T47D (cell line): ENCODE data around the gene EPB41L3.
"Not testable (repeated sequence)": the region's sequence is repeated elsewhere in the genome, so short reads cannot be mapped to it uniquely, and the experiment has no call there.

Source experiments
- DNase-seq, 2 experiments: peaks; one replicate each; pipeline versions ENCODE4 v3.0.0 to v3.0.0-alpha.2; 2011 to 2012; ENCODE audit warnings: low read depth in 1 of 2, low spot score in 1 of 2
- JUND ChIP-seq: IDR thresholded peaks from 2 replicates; pipeline ENCODE4 v1.6.1; 2012; ENCODE audit warnings: low read depth
- in situ Hi-C: cut with HindIII; loops from 2 replicates; pipeline ENCODE4 v1.10.0; 2016; ENCODE audit warnings: low sequenced_read_pairs, low pct_unique_long_range_greater_than_20kb

Gene EPB41L3

DNA sequence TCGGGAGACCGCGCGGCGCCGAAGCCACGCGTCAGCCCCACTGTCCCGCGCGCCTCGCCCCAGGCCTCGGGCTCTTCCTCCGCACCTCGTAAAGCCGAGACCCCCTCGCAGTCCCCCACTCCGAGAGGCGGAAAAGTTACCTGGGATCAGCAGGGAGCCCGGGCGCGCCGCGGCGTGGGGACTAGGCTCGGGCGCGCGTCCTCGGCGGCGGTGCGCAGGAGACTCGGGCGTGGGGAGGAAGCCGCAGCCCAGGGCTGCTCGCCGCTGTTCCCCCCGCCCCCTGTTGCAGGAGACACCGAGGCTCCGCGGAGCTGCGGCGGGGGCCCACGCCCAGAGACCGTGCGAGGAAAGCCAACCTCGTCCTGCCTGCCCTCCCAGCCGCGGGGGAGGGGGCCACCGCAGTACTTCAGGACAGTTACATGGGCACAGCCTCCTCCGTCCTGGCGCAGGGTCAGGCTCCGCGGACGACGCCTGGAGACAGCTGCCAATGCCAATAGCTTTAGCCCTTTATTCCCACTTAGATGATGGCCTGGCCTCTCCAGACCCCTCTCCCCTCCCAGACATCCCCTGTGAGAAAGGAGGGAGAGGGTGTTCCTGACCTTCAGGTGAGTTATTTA lies at the start of gene EPB41L3:
Gene EPB41L3 (minus strand): TSS at position 225 of the 617 bp plus-strand sequence. CDS start 54,814 bp downstream, outside the sequence.
- no peak for TF ChIP-seq JUND
- no peak for DNase-seq
- in situ Hi-C loops, result no loop called here

GRCh38 chr18:5588529-5588928 lies 44.7 kb upstream of the EPB41L3 start:
- no peak for DNase-seq
- no peak for TF ChIP-seq JUND
- in situ Hi-C loops, result no loop called here

DNA sequence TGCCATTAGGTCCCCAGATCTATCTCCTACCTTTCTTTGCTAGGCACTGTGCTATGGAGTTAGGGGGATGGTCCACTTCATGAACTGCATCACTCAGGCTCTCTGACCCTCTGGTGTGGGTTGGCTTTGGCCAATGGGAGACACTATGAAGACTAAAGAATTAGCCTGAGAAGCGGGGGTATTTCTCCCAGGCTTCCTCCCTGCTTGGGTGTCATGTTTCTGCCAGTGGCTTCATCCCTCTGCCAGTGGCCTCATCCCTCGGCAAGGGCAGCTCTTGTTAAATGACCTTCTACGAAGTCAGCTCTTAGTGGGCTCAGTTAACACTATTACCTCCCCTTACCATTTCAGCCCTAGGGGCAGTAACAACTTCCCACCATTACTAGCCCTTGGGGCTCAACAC lies 41.9 kb upstream of the EPB41L3 start:
- in situ Hi-C loops, result no loop called here
- DNase-seq, result no peak

DNA sequence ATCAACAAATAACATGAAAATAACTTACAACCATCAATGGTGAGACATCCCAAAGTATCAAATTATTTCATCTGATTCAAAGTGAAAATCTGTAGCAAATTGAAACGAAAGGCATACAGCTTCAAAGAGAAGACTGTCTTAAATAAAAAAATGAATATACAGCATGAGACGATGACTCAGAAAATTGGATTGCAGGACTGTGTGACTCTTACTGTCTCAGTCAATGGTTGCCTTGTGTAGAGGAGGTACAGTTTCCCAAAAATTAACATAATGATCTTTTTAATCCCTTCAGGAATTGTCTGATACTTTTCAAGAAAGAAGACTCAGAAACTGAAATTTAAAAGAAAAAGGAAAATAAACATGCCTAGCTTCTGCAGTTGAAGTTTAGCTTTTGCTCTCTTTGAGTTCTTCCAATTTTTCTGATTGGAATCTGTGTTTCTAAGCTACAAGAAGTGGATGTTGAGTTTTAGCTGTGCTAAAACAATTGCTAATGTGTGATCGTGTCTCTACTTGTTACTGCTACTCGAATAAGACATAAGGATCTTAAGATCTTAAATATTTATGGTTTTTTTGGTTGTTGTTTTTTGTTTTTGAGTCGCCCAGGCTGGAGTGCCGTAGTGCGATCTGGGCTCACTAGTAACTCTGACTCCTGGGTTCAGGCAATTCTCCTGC lies 41.1 kb upstream of the EPB41L3 start:
- in situ Hi-C loops, result no loop called here
- no peak for DNase-seq
- no peak for TF ChIP-seq JUND

More for the DNA sequence above, 41.9 kb upstream of the EPB41L3 start:
- no peak for TF ChIP-seq JUND

GRCh38 chr18:5582849-5583681 lies 39.3 kb upstream of the EPB41L3 start:
- no peak for DNase-seq
- in situ Hi-C loops, result no loop called here

DNA sequence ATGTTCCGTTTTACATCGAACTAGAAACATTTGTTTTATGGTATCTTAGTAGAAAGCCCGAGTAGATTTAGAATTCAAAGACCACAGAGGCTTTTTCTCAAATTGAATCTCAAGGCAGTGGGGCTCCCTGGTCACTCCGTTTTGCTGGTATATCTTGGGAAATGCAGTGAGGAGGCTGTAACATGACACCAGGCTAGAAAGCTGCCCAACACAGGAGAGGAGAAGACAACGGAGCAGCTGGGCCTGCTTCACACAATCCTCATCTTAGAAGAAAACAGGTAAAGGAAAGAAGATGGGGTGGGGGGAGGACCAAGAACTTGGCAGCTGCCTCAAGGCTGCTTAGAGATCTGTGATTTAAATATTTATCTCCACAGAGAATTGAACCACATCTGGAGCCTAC lies 38.3 kb upstream of the EPB41L3 start:
- TF ChIP-seq JUND, result no peak
- no peak for DNase-seq
- in situ Hi-C loops, result no loop called here

More at GRCh38 chr18:5582849-5583681, 39.3 kb upstream of the EPB41L3 start:
- no peak for TF ChIP-seq JUND

DNA sequence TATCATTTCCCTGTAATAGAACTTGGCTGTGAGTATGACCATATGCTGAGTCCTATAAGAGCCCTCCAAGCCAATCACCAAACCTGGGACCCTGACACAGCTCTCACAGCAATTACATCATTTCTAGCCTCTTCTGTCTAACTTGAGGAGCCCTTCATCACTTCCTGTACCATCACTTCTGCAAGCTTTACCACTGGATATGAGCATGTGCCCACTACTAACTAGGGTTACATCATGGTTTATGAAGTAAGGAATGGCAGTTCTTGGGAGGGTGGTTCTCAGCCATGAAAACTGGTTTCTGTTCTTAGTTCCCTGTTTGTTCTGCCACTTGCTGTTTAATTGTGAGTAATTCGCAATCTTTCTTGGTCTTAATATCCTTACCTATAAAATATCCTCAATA lies 31.0 kb upstream of the EPB41L3 start:
- in situ Hi-C loops, result no loop called here
- TF ChIP-seq JUND, result no peak
- no peak for DNase-seq

DNA sequence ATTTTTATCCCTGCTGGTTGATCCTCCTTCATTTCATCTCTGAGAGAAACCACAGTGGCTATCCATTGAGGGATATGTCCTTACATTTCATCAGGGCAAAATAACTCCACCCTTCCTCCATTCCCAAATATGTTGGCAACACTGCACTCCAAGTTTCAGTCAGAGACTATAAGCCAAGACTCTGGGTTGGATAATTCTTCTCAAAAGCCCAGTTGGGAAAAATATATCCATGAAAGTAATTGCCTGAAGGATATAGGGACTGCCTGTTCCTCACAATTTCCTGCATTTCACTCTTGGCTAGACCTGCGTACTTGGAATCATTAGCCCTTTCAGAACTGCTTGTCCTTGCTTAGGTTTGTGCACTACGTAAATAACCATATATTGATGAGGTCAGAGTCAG lies 27.9 kb upstream of the EPB41L3 start:
- no peak for TF ChIP-seq JUND
- in situ Hi-C loops, result no loop called here
- no peak for DNase-seq

GRCh38 chr18:5570613-5571012 lies 26.8 kb upstream of the EPB41L3 start:
- DNase-seq, in situ Hi-C loops: not testable (repeated sequence)

DNA sequence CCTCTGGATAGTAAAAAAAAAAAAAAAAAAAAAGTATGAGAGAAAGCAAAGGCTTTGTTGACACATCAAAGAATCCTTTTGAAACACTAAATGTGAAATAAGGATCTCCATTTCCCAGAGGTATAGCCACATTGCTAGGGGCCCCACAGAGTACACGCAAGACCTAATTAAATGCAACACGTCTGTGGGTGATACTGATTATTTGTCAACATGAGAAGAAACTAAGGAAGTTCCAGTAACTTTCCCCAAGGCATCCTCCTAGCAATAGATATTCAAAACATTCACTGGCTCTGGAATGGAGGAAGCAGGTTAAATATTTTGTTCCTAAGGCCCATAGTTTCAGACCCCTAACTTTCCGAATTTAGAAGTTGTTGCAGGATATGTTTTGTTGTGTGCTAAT lies 24.6 kb upstream of the EPB41L3 start:
- no peak for TF ChIP-seq JUND
- in situ Hi-C loops, result no loop called here
- no peak for DNase-seq

- TF ChIP-seq JUND, result no peak
- in situ Hi-C loops, result no loop called here
- no peak for DNase-seq
These were observed 15.1 kb upstream of the EPB41L3 start for GRCh38 chr18:5558851-5559250.

- in situ Hi-C loops, result no loop called here
- DNase-seq, result no peak
- TF ChIP-seq JUND, result no peak
These were observed 12.6 kb upstream of the EPB41L3 start for GRCh38 chr18:5556310-5556974.
